Measurements from ENCODE around the gene KIF3B. TPM values are rescaled to one million over a fixed set of nuclear protein-coding genes. Genes with fewer than 3 reads are reported as not detected.

The KIF3B gene
- total RNA-seq, 2 donors from 2014 or later, result 22.6 to 23.5 TPM

- intact Hi-C loops (cut with DNase I), result no loop called here
- Histone ChIP-seq H3K36me3 (no peaks in the 10 kb centered on the region), H3K27ac (no peak overlapping the region), H3K4me3 (no peak overlapping the region), H3K9me3 (no peaks in the 10 kb centered on the region), H3K27me3 (replicated peaks; ENCODE audit: insufficient read depth) (no peaks in the 10 kb centered on the region), H3K4me1 (replicated peaks) (no peaks in the 10 kb centered on the region)
- TF ChIP-seq POLR2AphosphoS5 (IDR thresholded peaks at IDR 0.05), result no peak
- TF ChIP-seq, protein P1, sequence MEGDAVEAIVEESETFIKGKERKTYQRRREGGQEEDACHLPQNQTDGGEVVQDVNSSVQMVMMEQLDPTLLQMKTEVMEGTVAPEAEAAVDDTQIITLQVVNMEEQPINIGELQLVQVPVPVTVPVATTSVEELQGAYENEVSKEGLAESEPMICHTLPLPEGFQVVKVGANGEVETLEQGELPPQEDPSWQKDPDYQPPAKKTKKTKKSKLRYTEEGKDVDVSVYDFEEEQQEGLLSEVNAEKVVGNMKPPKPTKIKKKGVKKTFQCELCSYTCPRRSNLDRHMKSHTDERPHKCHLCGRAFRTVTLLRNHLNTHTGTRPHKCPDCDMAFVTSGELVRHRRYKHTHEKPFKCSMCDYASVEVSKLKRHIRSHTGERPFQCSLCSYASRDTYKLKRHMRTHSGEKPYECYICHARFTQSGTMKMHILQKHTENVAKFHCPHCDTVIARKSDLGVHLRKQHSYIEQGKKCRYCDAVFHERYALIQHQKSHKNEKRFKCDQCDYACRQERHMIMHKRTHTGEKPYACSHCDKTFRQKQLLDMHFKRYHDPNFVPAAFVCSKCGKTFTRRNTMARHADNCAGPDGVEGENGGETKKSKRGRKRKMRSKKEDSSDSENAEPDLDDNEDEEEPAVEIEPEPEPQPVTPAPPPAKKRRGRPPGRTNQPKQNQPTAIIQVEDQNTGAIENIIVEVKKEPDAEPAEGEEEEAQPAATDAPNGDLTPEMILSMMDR (IDR thresholded peaks at IDR 0.05), result no peak
- no peak for TF ChIP-seq POLR2A (IDR thresholded peaks at IDR 0.05)
- WGBS, result 58% methylated on average over 3 of the region's 3 CpGs
- DNase-seq (ENCODE audit: low spot score), result no peak
Measured at GRCh38 chr20:32312718-32313424, 35.4 kb downstream of the KIF3B start.

DNA sequence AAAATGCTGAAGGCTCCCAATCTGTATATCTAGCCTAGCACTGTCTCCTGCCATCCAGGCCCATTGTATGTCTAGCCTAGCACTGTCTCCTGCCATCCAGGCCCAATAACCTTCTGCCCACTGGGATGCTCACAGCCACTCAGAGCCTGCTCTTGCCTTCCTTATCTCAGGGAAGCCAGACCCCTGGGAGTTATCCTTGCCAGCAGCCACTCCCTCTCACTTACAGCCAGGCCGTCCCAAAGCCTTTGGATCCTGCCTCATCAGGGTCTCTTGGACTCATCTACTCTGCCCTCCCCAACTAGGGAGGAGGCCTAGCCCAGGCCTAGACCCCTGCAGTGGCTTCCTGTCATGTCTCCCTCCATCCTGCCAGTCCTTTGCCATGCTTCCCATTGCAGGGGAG lies 37.3 kb downstream of the KIF3B start:
- Histone ChIP-seq H3K4me1 (replicated peaks) (no peaks in the 10 kb centered on the region), H3K9me3 (no peaks in the 10 kb centered on the region), H3K27me3 (replicated peaks; ENCODE audit: insufficient read depth) (no peaks in the 10 kb centered on the region), H3K27ac (no peak overlapping the region), H3K36me3 (no peaks in the 10 kb centered on the region), H3K4me3 (no peak overlapping the region)
- 92% methylated on average over 1 of the region's 1 CpG for WGBS
- TF ChIP-seq POLR2AphosphoS5 (IDR thresholded peaks at IDR 0.05), result no peak
- TF ChIP-seq, protein P1 (IDR thresholded peaks at IDR 0.05), result no peak
- no peak for TF ChIP-seq POLR2A (IDR thresholded peaks at IDR 0.05)
- DNase-seq (ENCODE audit: low spot score), result no peak
- intact Hi-C loops (cut with DNase I), result no loop called here

- no peak for DNase-seq (ENCODE audit: low spot score)
- 91% methylated on average over 3 of the region's 3 CpGs for WGBS
- H3K9me3 ChIP-seq, result no peaks in the 10 kb centered on the region
- no peak overlapping the region for H3K4me3 ChIP-seq
- TF ChIP-seq POLR2A (IDR thresholded peaks at IDR 0.05) (no peak), POLR2AphosphoS5 (IDR thresholded peaks at IDR 0.05) (no peak)
- TF ChIP-seq, protein P1 (IDR thresholded peaks at IDR 0.05), result no peak
- intact Hi-C loops (cut with DNase I), result no loop called here
- no peaks in the 10 kb centered on the region for H3K27me3 ChIP-seq (replicated peaks; ENCODE audit: insufficient read depth)
- H3K4me1 ChIP-seq (replicated peaks), result no peaks in the 10 kb centered on the region
- H3K36me3 ChIP-seq, result no peaks in the 10 kb centered on the region
- no peak overlapping the region for H3K27ac ChIP-seq
Measured at GRCh38 chr20:32315399-32315798, 37.9 kb downstream of the KIF3B start.

- Histone ChIP-seq H3K27me3 (replicated peaks; ENCODE audit: insufficient read depth) (no peaks in the 10 kb centered on the region), H3K4me1 (replicated peaks) (no peaks in the 10 kb centered on the region), H3K27ac (no peak overlapping the region), H3K9me3 (no peaks in the 10 kb centered on the region), H3K36me3 (no peaks in the 10 kb centered on the region), H3K4me3 (no peak overlapping the region)
- TF ChIP-seq, protein P1 (IDR thresholded peaks at IDR 0.05), result no peak
- TF ChIP-seq POLR2A (IDR thresholded peaks at IDR 0.05) (no peak), POLR2AphosphoS5 (IDR thresholded peaks at IDR 0.05) (no peak)
- DNase-seq (ENCODE audit: low spot score), result no peak
- 85% methylated on average over 2 of the region's 2 CpGs for WGBS
- intact Hi-C loops (cut with DNase I), result no loop called here
Measured at GRCh38 chr20:32315891-32316290, 38.4 kb downstream of the KIF3B start.

- Histone ChIP-seq H3K36me3 (no peaks in the 10 kb centered on the region), H3K9me3 (no peaks in the 10 kb centered on the region), H3K27ac (no peak overlapping the region), H3K4me3 (no peak overlapping the region), H3K4me1 (replicated peaks) (no peaks in the 10 kb centered on the region), H3K27me3 (replicated peaks; ENCODE audit: insufficient read depth) (no peaks in the 10 kb centered on the region)
- WGBS, result 93% methylated on average over 7 of the region's 7 CpGs
- TF ChIP-seq POLR2A (IDR thresholded peaks at IDR 0.05) (no peak), POLR2AphosphoS5 (IDR thresholded peaks at IDR 0.05) (no peak)
- TF ChIP-seq, protein P1 (IDR thresholded peaks at IDR 0.05), result no peak
- intact Hi-C loops (cut with DNase I), result no loop called here
- DNase-seq (ENCODE audit: low spot score), result no peak
Measured at GRCh38 chr20:32316667-32317066, 39.2 kb downstream of the KIF3B start.
